OCI-LY3 (cell line): ENCODE data around the gene CCL7.

Source experiments
- EZH2phosphoT487 ChIP-seq: fragments of 200-600 bp; shearing (Covaris generic); IDR thresholded peaks from 2 replicates; pipeline ENCODE4 v1.6.1; 2018; ENCODE audit warnings: antibody characterized with exemption, mixed run types, low read depth
- TF ChIP-seq, protein P1 (sequence below): fragments of 200-600, 300-600 bp; sonication (generic); IDR thresholded peaks from 2 replicates; pipeline ENCODE4 v1.5.1; 2014; ENCODE audit warnings: antibody characterized with exemption, low read length, low read depth

GRCh38 chr17:34308371-34308770, 38.4 kb downstream of the CCL7 start:
- TF ChIP-seq, protein P1, sequence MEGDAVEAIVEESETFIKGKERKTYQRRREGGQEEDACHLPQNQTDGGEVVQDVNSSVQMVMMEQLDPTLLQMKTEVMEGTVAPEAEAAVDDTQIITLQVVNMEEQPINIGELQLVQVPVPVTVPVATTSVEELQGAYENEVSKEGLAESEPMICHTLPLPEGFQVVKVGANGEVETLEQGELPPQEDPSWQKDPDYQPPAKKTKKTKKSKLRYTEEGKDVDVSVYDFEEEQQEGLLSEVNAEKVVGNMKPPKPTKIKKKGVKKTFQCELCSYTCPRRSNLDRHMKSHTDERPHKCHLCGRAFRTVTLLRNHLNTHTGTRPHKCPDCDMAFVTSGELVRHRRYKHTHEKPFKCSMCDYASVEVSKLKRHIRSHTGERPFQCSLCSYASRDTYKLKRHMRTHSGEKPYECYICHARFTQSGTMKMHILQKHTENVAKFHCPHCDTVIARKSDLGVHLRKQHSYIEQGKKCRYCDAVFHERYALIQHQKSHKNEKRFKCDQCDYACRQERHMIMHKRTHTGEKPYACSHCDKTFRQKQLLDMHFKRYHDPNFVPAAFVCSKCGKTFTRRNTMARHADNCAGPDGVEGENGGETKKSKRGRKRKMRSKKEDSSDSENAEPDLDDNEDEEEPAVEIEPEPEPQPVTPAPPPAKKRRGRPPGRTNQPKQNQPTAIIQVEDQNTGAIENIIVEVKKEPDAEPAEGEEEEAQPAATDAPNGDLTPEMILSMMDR: no peak
- no peak for TF ChIP-seq EZH2phosphoT487
